D721Med (cell line): ENCODE data around the gene ASB1.

ENCODE experiments used
- DNase-seq: peaks from one replicate; pipeline ENCODE4 v3.0.0; 2011; ENCODE audit warnings: low spot score; ENCODE audit not compliant: insufficient read length
- FAIRE-seq: peaks from 2 replicates; lab custom pipeline; 2011; peaks lifted over from hg19 to GRCh38; lab: Jason Lieb, UNC
- CTCF ChIP-seq: IDR thresholded peaks from 2 replicates; pipeline ENCODE4 v1.5.1; 2012; ENCODE audit warnings: mild to moderate bottlenecking, control low read depth; ENCODE audit not compliant: insufficient read depth; ENCODE audit errors: missing control alignments

The ASB1 gene

GRCh38 chr2:238418999-238419546 is 7.7 kb upstream of the ASB1 start:
- FAIRE-seq = no peak
- no peak for TF ChIP-seq CTCF
- no peak for DNase-seq

GRCh38 chr2:238420442-238420841 is 6.3 kb upstream of the ASB1 start:
- no peak for TF ChIP-seq CTCF
- DNase-seq (no peak), FAIRE-seq (no peak)

GRCh38 chr2:238420878-238421694 is 5.6 kb upstream of the ASB1 start:
- no peak for DNase-seq
- no peak for FAIRE-seq
- no peak for TF ChIP-seq CTCF

- no peak for TF ChIP-seq CTCF
- no peak for DNase-seq
- no peak for FAIRE-seq
Measured at GRCh38 chr2:238421695-238422035, 5.1 kb upstream of the ASB1 start.

GRCh38 chr2:238422285-238422684 is 4.4 kb upstream of the ASB1 start:
- no peak for FAIRE-seq
- DNase-seq = no peak
- TF ChIP-seq CTCF = no peak

- TF ChIP-seq CTCF = no peak
- FAIRE-seq = no peak
- DNase-seq = no peak
Measured at GRCh38 chr2:238422940-238423339, 3.8 kb upstream of the ASB1 start.
